GM18499 (cell line): Measurements from ENCODE around the gene ERN1.

ENCODE experiments used
- ATAC-seq: cut with Tn5 transposase; IDR thresholded peaks from one replicate; pipeline ENCODE4 v1.9.1; 2021; ENCODE audit warnings: moderate number of reproducible peaks; ENCODE audit not compliant: insufficient read depth, unreplicated experiment

ERN1 gene

GRCh38 chr17:64067657-64068056, 62.3 kb downstream of the ERN1 start:
- ATAC-seq, result no peak

GRCh38 chr17:64066716-64067115, 63.2 kb downstream of the ERN1 start:
- no peak for ATAC-seq

- ATAC-seq, result no peak
Measured at GRCh38 chr17:64065161-64065560, 64.8 kb downstream of the ERN1 start.

- ATAC-seq, result no peak
Measured at GRCh38 chr17:64064331-64064730, 65.6 kb downstream of the ERN1 start.

- no peak for ATAC-seq
Measured at GRCh38 chr17:64063766-64064224, 66.1 kb downstream of the ERN1 start.

- ATAC-seq, result no peak
Measured at GRCh38 chr17:64063088-64063487, 66.9 kb downstream of the ERN1 start.

- peak; percentile 40 for ATAC-seq
Measured at GRCh38 chr17:64061178-64061898, 68.6 kb downstream of the ERN1 start.

- no peak for ATAC-seq
Measured at GRCh38 chr17:64060331-64060730, 69.6 kb downstream of the ERN1 start.

- no peak for ATAC-seq
Measured at GRCh38 chr17:64059756-64060155, 70.2 kb downstream of the ERN1 start.

- ATAC-seq, result no peak
Measured at GRCh38 chr17:64058621-64059020, 71.3 kb downstream of the ERN1 start.

GRCh38 chr17:64057701-64058263, 72.2 kb downstream of the ERN1 start:
- no peak for ATAC-seq

- ATAC-seq, result peak; percentile 36
Measured at GRCh38 chr17:64056269-64057005, 73.5 kb downstream of the ERN1 start.

- no peak for ATAC-seq
Measured at GRCh38 chr17:64055183-64056142, 74.5 kb downstream of the ERN1 start.

GRCh38 chr17:64054304-64054703, 75.6 kb downstream of the ERN1 start:
- ATAC-seq, result no peak

- ATAC-seq, result no peak
Measured at GRCh38 chr17:64053101-64053500, 76.8 kb downstream of the ERN1 start.

- ATAC-seq, result no peak
Measured at GRCh38 chr17:64051153-64051552, 78.8 kb downstream of the ERN1 start.

GRCh38 chr17:64048805-64049204, 81.1 kb downstream of the ERN1 start:
- ATAC-seq, result no peak

GRCh38 chr17:64045176-64045575, 84.8 kb downstream of the ERN1 start:
- ATAC-seq, result no peak

GRCh38 chr17:64042700-64043485, 87.1 kb downstream of the ERN1 start:
- ATAC-seq, result no peak

- no peak for ATAC-seq
Measured at GRCh38 chr17:64041912-64042311, 88.0 kb downstream of the ERN1 start.
